HepG2 (cell line): Measurements from ENCODE around the gene AMOTL1.

Source experiments
- BHLHE40 ChIP-seq: IDR thresholded peaks from 2 replicates; pipeline ENCODE4 v1.6.1; 2011; ENCODE audit warnings: low read length, improper control_type of control experiment
- EZH2 ChIP-seq: conservative IDR thresholded peaks from 2 replicates; pipeline ENCODE4 v1.6.1; 2012; ENCODE audit warnings: mild to moderate bottlenecking, low read depth, low read length, moderate library complexity
- MLX ChIP-seq: IDR thresholded peaks from 2 replicates; pipeline ENCODE4 v1.6.1; 2016
- POLR2A ChIP-seq, 2 experiments: IDR thresholded peaks; 2 replicates each; pipeline ENCODE4 v1.6.1; 2011; ENCODE audit warnings: low read depth in 2 of 2, low read length in 2 of 2, mild to moderate bottlenecking in 1 of 2, moderate library complexity in 1 of 2; ENCODE audit not compliant: insufficient read depth in 1 of 2
- ZNF703 ChIP-seq: sonication (generic); formaldehyde crosslinking; IDR thresholded peaks from 2 replicates; pipeline ENCODE4 v1.5.1; 2020; ENCODE audit warnings: missing genetic modification reagents, mild to moderate bottlenecking, moderate library complexity, borderline replicate concordance

- TF ChIP-seq MLX (CRISPR knock-in tag): no peak
- no peak for TF ChIP-seq ZNF703 (CRISPR knock-in tag)
- TF ChIP-seq POLR2A (IDR thresholded peaks at IDR 0.05; ENCODE audit: insufficient read depth in 1 of 2, low read depth in 2 of 2, low read length in 2 of 2): no peak
- no peak for TF ChIP-seq BHLHE40
- no peak for TF ChIP-seq EZH2
Observed at GRCh38 chr11:94814272-94814976, 46.3 kb downstream of the AMOTL1 start.
